H1 (cell line): ENCODE results near the gene CCL1. TPM values are rescaled to one million over a fixed set of nuclear protein-coding genes. Genes with fewer than 3 reads are reported as not detected.

Experiments
- RAD21 ChIP-seq, 2 experiments: IDR thresholded peaks in 1 of 2; conservative IDR thresholded peaks in 1 of 2; 2 replicates each; pipeline ENCODE4 v1.6.1; 2011; ENCODE audit warnings: low read depth in 2 of 2, low read length in 2 of 2, improper control_type of control experiment in 1 of 2, inconsistent platforms in 1 of 2, mild to moderate bottlenecking in 1 of 2, moderate library complexity in 1 of 2
- polyA plus RNA-seq, 7 experiments: library from polyadenylated mRNA; depleted of rRNA in 3 of 7; stranded (reverse) in 5 of 7; unstranded in 2 of 7; fragments of >200 nt in 5 of 7; fragments of 200-250 nt in 2 of 7; gene quantifications; 1 replicate in 5 of 7; 2 replicates in 1 of 7; 4 replicates in 1 of 7; pipeline versions ENCODE4 v1.2.1 to v1.2.3, GENCODE V29; 2011 to 2013; ENCODE audit warnings: missing spikeins in 2 of 7, mixed read lengths in 2 of 7
- total RNA-seq: library from RNA; stranded (reverse); fragmentation: NEBNext Ultra II Directional; extraction: Animal tissue kit (Norgen Biotek cat#: 25700); gene quantifications from 2 replicates; pipeline ENCODE4 v1.2.1, GENCODE V29; 2021

Gene CCL1
- total and polyA plus RNA-seq, 2 of the 8 experiments (the other 6 are each of a cell fraction or from before 2014, with no cell fraction given) = not detected

GRCh38 chr17:34406226-34406625 is 43.2 kb upstream of the CCL1 start (continued):
- no peak for TF ChIP-seq RAD21 (IDR thresholded peaks at IDR 0.05 in 1 of 2, conservative IDR thresholded peaks at IDR 0.05 in 1 of 2; ENCODE audit: low read depth in 2 of 2, low read length in 2 of 2)
